Measurements from ENCODE around the gene KIF2C. TPM values are rescaled to one million over a fixed set of nuclear protein-coding genes. Genes with fewer than 3 reads are reported as not detected.
"Not testable (repeated sequence)": the region's sequence is repeated elsewhere in the genome, so short reads cannot be mapped to it uniquely, and the experiment has no call there.

The KIF2C gene
- total RNA-seq, 4 donors from 2014 or later = 0.64 to 15.1 TPM; not detected in 2

DNA sequence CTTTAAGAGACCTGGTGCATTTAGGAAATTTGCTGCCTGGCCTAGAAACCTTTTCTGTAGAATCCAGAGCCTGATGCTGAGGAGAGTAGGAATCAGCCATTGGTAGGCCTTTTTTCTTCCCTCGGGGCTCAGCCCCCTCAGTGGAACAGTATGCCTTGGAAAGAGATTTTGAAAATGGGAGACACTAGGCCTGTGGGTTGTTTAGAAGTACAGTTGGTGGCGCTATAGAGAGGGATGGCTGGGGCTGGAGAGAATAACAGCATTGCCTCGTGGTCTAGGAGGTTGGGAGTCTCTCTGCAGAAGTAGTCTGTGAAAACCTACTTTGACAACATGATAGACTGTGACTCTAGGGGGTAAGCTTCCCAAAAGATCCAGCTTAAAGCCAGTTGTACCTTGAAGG, 8.2 kb downstream of the KIF2C start:
- Histone ChIP-seq H3K4me3 (no peak overlapping the region), H3K4me1 (no peaks in the 10 kb centered on the region), H3K36me3 (no peaks in the 10 kb centered on the region), H3K27me3 (no peaks in the 10 kb centered on the region), H3K27ac (no peak overlapping the region), H3K9me3 (no peaks in the 10 kb centered on the region)
- TF ChIP-seq, protein P1, sequence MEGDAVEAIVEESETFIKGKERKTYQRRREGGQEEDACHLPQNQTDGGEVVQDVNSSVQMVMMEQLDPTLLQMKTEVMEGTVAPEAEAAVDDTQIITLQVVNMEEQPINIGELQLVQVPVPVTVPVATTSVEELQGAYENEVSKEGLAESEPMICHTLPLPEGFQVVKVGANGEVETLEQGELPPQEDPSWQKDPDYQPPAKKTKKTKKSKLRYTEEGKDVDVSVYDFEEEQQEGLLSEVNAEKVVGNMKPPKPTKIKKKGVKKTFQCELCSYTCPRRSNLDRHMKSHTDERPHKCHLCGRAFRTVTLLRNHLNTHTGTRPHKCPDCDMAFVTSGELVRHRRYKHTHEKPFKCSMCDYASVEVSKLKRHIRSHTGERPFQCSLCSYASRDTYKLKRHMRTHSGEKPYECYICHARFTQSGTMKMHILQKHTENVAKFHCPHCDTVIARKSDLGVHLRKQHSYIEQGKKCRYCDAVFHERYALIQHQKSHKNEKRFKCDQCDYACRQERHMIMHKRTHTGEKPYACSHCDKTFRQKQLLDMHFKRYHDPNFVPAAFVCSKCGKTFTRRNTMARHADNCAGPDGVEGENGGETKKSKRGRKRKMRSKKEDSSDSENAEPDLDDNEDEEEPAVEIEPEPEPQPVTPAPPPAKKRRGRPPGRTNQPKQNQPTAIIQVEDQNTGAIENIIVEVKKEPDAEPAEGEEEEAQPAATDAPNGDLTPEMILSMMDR (IDR thresholded peaks at IDR 0.05) = no peak
- no peak for TF ChIP-seq POLR2A (IDR thresholded peaks at IDR 0.05)
- intact Hi-C loops (cut with DNase I; ENCODE audit: low total_unique reads) = no loop called here
- DNase-seq = no peak

DNA sequence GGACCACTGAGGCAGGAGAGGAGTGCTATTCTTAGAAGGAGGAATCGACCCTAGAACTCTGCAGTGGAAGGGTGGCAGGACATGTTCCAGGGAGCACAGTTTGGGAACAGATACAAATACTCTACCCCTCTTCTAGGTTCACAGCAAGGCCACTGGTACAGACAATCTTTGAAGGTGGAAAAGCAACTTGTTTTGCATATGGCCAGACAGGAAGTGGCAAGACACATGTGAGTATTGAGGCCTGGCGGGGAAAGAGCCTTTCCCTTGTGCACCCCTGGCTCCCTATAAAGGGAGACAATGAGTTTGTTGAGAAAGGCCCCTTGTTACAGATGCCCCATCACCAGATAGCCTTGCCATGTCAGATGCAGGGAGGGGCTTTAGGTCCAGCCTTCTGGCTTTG, 17.8 kb downstream of the KIF2C start:
- no peaks in the 10 kb centered on the region for H3K36me3 ChIP-seq
- no peaks in the 10 kb centered on the region for H3K27me3 ChIP-seq
- no peak overlapping the region for H3K4me3 ChIP-seq
- TF ChIP-seq, protein P1 (IDR thresholded peaks at IDR 0.05) = no peak
- TF ChIP-seq POLR2A (IDR thresholded peaks at IDR 0.05) = no peak
- no peak overlapping the region for H3K27ac ChIP-seq
- DNase-seq = no peak
- H3K9me3 ChIP-seq = no peaks in the 10 kb centered on the region
- intact Hi-C loops (cut with DNase I; ENCODE audit: low total_unique reads) = no loop called here
- no peaks in the 10 kb centered on the region for H3K4me1 ChIP-seq

DNA sequence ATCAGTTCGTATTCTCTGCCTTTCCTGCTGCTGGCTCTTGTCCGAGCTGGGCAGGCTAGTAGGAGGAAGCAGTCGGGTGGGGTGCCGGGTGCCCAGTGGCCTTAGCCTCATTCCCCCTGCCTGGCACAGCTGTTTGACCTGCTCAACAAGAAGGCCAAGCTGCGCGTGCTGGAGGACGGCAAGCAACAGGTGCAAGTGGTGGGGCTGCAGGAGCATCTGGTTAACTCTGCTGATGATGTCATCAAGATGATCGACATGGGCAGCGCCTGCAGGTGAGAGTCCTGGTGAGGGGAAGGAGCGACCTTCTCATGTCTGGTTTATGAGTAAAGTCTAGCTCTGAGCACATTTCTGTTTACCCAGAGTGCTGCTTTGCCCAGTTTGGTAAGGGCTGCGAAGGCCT, 19.4 kb downstream of the KIF2C start:
- no peaks in the 10 kb centered on the region for H3K4me1 ChIP-seq
- no peak for TF ChIP-seq POLR2A (IDR thresholded peaks at IDR 0.05)
- TF ChIP-seq, protein P1 (IDR thresholded peaks at IDR 0.05) = no peak
- H3K9me3 ChIP-seq = no peaks in the 10 kb centered on the region
- H3K27me3 ChIP-seq = no peaks in the 10 kb centered on the region
- no peak overlapping the region for H3K4me3 ChIP-seq
- no peak for DNase-seq
- intact Hi-C loops (cut with DNase I; ENCODE audit: low total_unique reads) = no loop called here
- no peaks in the 10 kb centered on the region for H3K36me3 ChIP-seq
- no peak overlapping the region for H3K27ac ChIP-seq

DNA sequence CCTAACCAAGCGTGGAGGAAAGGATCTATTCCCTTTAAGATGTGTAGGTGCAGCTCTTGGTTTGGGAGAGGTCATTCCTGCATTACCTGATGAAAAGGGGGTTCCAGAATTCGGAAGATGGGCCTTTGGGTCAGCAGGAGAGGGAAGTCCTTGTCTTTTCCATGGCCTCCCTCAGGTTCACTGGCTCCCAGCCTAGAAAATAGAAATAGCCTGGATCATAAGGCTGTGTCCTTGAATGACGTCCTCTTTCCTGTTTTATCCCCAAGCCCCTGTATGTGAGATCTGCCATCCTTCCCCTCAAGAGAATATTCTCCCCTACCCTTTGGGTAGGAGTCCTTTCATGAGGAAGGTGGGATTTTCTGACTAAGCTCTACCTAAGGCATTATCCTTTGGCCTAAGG, 21.2 kb downstream of the KIF2C start:
- intact Hi-C loops (cut with DNase I; ENCODE audit: low total_unique reads) = no loop called here
- H3K4me1 ChIP-seq = no peaks in the 10 kb centered on the region
- no peak overlapping the region for H3K4me3 ChIP-seq
- H3K27ac ChIP-seq = no peak overlapping the region
- no peaks in the 10 kb centered on the region for H3K27me3 ChIP-seq
- DNase-seq = no peak
- no peaks in the 10 kb centered on the region for H3K9me3 ChIP-seq
- TF ChIP-seq, protein P1 (IDR thresholded peaks at IDR 0.05) = no peak
- TF ChIP-seq POLR2A (IDR thresholded peaks at IDR 0.05) = no peak
- no peaks in the 10 kb centered on the region for H3K36me3 ChIP-seq

DNA sequence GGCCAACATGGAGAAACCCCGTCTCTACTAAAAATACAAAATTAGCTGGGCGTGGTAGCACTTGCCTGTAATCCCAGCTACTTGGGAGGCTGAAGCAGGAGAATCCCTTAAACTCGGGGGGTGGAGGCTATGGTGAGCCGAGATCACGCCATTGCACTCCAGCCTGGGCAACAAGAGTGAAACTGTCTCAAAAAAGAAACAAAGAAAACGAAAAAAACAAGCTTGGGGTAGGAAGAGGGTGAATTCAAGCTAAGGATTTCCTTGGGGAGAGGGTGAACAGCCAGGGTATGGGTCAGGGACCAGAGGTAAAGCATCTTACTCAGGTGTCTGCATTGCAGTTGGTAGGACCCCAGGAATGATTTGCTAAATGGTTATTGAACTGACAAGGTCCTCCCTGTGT, 26.8 kb downstream of the KIF2C start:
- H3K4me3 ChIP-seq; H3K36me3 ChIP-seq; H3K9me3 ChIP-seq; H3K27ac ChIP-seq; H3K4me1 ChIP-seq; H3K27me3 ChIP-seq; intact Hi-C loops (cut with DNase I; ENCODE audit: low total_unique reads); DNase-seq: not testable (repeated sequence)

Measured in uterus (tissue), 4 donors.